Measurements from ENCODE around the gene KIF4A. TPM values are rescaled to one million over a fixed set of nuclear protein-coding genes. Genes with fewer than 3 reads are reported as not detected.

KIF4A gene
- total and polyA plus RNA-seq, 2 of the 13 experiments (the other 11 are each of a cell fraction or from before 2014, with no cell fraction given) = 9.4 to 28.2 TPM

- TF ChIP-seq THAP11 (CRISPR knock-in tag; IDR thresholded peaks at IDR 0.05) = no peak
- TF ChIP-seq ZNF556 (CRISPR knock-in tag; IDR thresholded peaks at IDR 0.05; ENCODE audit: borderline replicate concordance) = no peak
- no peak for TF ChIP-seq SMC3 (IDR thresholded peaks at IDR 0.05; ENCODE audit: low read length)
- no peak for TF ChIP-seq ZNF770 (CRISPR knock-in tag; IDR thresholded peaks at IDR 0.05)
- TF ChIP-seq ZNF557 (CRISPR knock-in tag; IDR thresholded peaks at IDR 0.05) = no peak
- no peak for TF ChIP-seq SETDB1 (CRISPR knock-in tag; IDR thresholded peaks at IDR 0.05; ENCODE audit: borderline replicate concordance)
- TF ChIP-seq NCOA2 (CRISPR knock-in tag; IDR thresholded peaks at IDR 0.05) = no peak
These were observed 134.2 kb downstream of the KIF4A start (continued) for GRCh38 chrX:70423936-70424675.

DNA sequence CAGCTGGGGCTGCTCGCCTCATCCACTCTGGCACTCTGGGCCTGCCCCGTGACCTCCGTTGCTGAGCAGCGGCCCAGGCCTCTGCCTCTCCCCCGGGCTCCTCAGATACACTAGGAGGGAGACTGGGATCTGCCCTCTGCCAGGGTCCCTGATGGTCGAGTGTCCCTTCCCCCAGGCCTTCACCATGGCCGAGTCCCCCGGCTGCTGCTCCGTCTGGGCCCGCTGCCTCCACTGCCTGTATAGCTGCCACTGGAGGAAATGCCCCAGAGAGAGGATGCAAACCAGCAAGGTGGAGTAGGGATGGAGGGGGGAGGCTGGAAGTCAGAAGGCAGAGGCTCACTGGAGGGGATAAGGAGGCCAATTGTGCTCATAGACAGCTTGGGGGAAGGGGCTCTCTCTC lies 134.9 kb downstream of the KIF4A start:
- no TSS peak for BruUV-seq (replicated peaks)
- Histone ChIP-seq H3K4me3 (replicated peaks in 1 of 3; ENCODE audit: insufficient read depth in 1 of 3, low read depth in 2 of 3, low read length in 3 of 3) (no peak overlapping the region), H3K27me3 (ENCODE audit: control insufficient read depth in 1 of 2, insufficient read depth in 2 of 2, low read length in 2 of 2) (no peaks in the 10 kb centered on the region), H3K27ac (ENCODE audit: extremely low read length, insufficient read depth, low read length) (no peak overlapping the region), H3K4me2 (ENCODE audit: low read depth, low read length) (no peak overlapping the region), H3K9ac (ENCODE audit: insufficient read depth, low read depth, low read length) (no peak overlapping the region), H2AFZ (ENCODE audit: low read length) (no peak overlapping the region), H3K79me2 (ENCODE audit: insufficient read depth, low read length) (no peaks in the 10 kb centered on the region), H3K9me3 (ENCODE audit: low read length) (no peaks in the 10 kb centered on the region), H3K36me3 (replicated peaks in 1 of 2; ENCODE audit: control insufficient read depth in 1 of 2, insufficient read depth in 2 of 2, low read length in 2 of 2) (no peaks in the 10 kb centered on the region), H3K4me1 (ENCODE audit: insufficient read depth, low read length) (peaks cover 18% of the 10 kb centered on the region), H4K20me1 (ENCODE audit: insufficient read depth, low read length) (no peaks in the 10 kb centered on the region)
- no peak for FAIRE-seq
- 56% methylated on average over 5 of the region's 10 CpGs for WGBS (ENCODE audit: low lambda C conversion rate)
- in situ Hi-C loops (cut with HindIII; ENCODE audit: extremely low pct_ligation_motif_present, low pct_unique_long_range_greater_than_20kb) (no loop called here), intact Hi-C loops (cut with micrococcal nuclease; ENCODE audit: unreplicated experiment) (loop anchor here (10.0 kb wide), 1 partner anchor 240 kb away; no protein-coding TSS in a partner anchor)
- CTCF ChIA-PET (ENCODE audit: low intra/inter-chr PET ratio, low total read pairs) = no interaction called here
- no peak for DNase-seq (ENCODE audit: low spot score)
- ATAC-seq = no peak
- POLR2A ChIA-PET = no interaction called here
- no peak for TF ChIP-seq ZNF383 (CRISPR knock-in tag; IDR thresholded peaks at IDR 0.05; ENCODE audit: borderline replicate concordance)
- TF ChIP-seq PAX8 (CRISPR knock-in tag; IDR thresholded peaks at IDR 0.05; ENCODE audit: borderline replicate concordance) = no peak
- TF ChIP-seq ZNF543 (CRISPR knock-in tag; IDR thresholded peaks at IDR 0.05) = no peak
- TF ChIP-seq ZNF205 (CRISPR knock-in tag; IDR thresholded peaks at IDR 0.05) = no peak

Measured in HepG2 (cell line).